ENCODE data around the gene RABL3.
"Not testable (repeated sequence)": the region's sequence is repeated elsewhere in the genome, so short reads cannot be mapped to it uniquely, and the experiment has no call there.

RABL3 gene

DNA sequence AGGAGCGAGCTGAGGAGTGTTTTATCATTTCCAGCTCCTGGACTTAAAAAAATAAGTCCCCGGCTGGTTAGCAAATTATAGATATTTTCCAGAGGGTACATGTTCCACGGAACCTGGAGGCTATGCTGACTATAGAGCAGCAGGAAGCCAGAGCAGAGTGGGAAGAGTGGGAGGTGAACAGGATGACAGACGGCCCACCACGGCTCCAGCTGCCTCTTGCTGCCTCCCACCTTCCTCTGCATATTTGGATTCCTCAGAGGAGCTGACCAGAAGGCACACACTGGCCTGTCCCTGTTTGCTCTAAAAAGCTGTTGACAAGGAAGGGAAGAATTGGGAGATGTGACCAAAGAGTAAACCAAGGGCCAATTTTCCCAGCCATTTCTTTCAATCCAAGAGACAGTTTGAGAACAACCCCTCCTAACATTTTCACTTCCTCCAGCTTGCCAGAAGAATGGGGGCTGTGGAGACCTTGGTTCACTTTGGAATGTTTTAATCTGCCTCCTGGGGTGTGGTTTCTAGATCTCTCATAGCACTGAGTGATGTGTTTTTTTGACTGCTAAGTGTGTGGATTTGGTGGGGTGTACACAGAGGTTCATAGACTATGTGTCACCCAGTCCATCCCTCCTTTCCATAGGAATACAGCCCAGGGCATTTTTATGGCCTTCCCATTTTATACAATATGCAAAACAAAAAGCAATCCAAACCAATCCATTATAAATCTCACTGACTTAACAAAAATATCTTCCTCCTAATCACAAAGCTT is 97.1 kb downstream of the RABL3 start:
- no peak for DNase-seq (ENCODE audit: low read depth in 1 of 2, low spot score in 1 of 2)
- in situ Hi-C loops (cut with HindIII; ENCODE audit: low pct_unique_long_range_greater_than_20kb, low sequenced_read_pairs): no loop called here
- no peak for TF ChIP-seq JUND (IDR thresholded peaks at IDR 0.05; ENCODE audit: low read depth)

DNA sequence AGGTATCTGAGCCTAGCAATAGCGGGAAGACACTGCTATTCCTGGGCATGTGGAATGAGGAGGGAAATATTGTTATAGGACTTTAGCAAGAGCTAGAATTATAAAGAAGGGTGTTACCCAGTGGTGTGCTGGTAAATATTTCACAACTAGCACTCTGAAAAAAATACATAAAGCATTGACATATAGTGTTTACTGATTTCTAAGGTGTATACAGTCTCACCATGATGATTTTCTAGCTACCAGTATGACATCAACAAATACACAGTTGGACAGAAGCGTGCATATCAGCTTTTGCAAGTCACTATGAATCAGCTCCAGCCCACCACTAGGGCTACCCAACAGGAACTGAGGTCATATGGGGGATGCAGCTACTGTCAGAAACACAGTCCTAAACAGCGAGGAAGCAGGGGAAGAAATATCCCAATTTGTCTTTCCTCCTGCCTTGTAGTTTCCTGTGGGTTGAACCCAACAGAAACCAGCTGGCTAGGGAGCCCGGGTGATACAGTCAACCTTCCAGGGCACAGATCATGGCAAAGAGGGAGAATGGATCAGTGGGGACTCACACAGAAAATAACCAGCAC is 99.9 kb downstream of the RABL3 start:
- in situ Hi-C loops (cut with HindIII; ENCODE audit: low pct_unique_long_range_greater_than_20kb, low sequenced_read_pairs): no loop called here
- no peak for TF ChIP-seq JUND (IDR thresholded peaks at IDR 0.05; ENCODE audit: low read depth)
- no peak for DNase-seq (ENCODE audit: low read depth in 1 of 2, low spot score in 1 of 2)

DNA sequence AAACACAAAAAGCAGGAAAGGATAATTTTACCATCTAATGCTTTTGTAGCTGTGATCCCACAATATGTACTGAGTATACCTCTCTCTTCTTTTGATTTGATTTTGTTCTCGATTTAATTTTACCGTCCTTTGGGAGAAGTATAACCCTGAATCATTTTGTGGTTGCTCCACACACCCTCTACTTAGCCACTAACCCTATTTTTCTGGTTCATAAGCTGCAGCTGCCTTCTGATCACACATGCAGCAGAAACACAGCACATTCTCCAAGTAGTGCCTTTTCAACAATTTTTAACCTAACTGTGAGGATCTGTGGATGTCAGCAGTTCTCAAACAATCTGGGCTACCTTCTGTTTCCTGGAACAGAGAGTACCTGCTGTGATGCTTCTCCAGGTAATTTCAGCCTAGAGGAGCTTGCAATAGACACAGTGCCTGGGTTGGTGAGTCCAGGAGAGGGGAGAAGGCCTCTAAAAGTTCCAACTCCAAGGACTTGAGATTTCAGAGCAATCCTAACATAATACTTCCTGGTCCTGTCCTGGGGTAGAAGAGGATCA is 100.5 kb downstream of the RABL3 start:
- in situ Hi-C loops (cut with HindIII; ENCODE audit: low pct_unique_long_range_greater_than_20kb, low sequenced_read_pairs): no loop called here
- DNase-seq (ENCODE audit: low read depth in 1 of 2, low spot score in 1 of 2): no peak
- no peak for TF ChIP-seq JUND (IDR thresholded peaks at IDR 0.05; ENCODE audit: low read depth)

DNA sequence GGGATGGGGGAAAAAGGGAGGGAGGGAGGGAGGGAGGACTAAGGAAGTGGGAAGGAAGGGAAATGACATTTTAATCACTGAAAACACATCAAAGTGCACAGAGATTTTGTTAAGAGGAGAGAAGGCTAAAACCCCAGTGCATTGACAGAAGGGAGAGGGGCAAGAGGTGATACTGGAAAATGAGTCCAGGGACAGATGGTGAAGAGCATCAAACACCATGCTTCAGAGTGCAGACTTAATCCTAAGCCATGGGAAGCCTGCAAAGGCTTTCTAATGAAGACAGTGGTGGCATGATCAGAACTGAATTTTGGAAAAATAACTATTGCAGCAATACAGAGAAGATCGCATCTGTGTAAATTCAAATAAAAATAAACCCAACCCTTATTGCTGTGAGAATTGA is 102.1 kb downstream of the RABL3 start:
- in situ Hi-C loops (cut with HindIII; ENCODE audit: low pct_unique_long_range_greater_than_20kb, low sequenced_read_pairs): no loop called here
- TF ChIP-seq JUND (IDR thresholded peaks at IDR 0.05; ENCODE audit: low read depth): no peak
- no peak for DNase-seq (ENCODE audit: low read depth in 1 of 2, low spot score in 1 of 2)

DNA sequence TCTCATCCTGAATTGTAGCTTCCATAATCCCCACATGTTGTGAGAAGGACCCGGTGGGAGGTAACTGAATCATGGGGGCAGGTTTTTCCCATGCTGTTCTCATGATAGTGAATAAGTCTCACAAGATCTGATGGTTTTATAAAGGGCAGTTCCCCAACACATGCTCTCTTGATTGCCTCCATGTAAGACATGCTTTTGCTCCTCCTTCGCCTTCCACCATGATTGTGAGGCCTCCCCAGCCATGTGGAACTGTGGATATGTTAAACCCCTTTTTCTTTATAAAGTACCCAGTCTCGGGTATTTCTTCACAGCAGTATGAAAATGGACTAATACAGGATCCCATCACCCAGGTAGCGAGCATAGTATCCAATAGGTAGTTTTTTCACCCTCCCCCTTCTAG is 103.5 kb downstream of the RABL3 start:
- in situ Hi-C loops (cut with HindIII; ENCODE audit: low pct_unique_long_range_greater_than_20kb, low sequenced_read_pairs); DNase-seq (ENCODE audit: low read depth in 1 of 2, low spot score in 1 of 2): not testable (repeated sequence)

DNA sequence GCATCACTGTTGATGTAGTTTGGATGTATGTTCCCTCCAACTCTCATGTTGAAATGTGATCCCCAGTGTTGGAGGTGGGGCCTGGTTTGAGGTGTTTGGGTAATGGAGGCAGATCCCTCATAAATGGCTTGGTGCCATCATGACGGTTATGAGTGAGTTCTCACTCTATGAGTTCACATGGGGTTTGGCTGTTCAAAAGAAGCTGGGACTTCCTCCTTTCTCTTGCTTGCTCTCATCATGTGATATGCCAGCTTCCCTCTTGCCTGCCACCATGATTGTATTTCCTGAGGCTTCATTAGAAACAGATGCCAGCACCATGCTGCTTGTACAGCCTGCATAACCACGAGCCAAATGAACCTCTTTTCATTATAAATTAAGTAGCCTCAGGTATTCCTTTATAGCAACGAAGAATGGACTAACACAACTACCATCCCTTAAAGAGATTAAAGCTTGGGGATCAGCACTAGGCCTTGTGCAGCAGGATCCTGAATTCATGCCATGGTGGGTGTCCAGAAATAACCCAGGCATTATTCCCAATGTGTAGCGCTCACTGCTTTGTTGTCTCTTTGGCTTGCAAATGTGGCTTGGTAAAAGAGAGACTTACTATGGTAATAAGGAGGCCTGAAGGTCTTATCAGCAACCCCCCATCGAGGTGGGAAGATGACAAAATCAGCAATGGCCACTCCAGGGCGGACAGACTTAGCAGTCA is 104.3 kb downstream of the RABL3 start:
- DNase-seq (ENCODE audit: low read depth in 1 of 2, low spot score in 1 of 2): no peak
- in situ Hi-C loops (cut with HindIII; ENCODE audit: low pct_unique_long_range_greater_than_20kb, low sequenced_read_pairs): no loop called here

DNA sequence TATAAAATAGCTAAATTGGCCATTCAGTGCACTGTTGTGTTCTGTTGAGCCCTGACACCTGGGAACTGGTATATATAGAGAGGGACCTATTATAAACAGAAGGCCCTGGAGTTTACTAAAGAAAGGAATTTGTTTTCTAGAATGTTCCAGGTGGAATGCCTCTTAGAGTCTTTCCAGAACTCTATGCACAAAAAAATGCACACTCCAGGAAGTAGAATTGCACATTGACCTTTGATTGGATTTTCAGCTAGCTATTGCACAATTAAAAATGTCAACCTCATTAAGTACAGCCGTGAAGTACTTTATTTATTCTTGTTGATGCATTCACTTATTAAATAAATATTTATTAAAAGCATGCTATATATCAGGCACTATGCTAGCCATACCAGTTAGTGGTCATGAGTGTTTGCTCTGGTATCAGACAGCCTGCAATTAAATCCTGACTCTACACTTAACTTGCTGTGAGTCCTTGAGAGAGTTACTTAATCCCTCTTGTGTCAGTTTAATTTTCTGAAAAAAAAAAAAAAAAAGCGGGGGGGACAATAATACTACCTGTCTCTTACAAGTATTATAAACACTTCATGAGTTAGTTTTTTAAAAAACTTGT is 105.4 kb downstream of the RABL3 start:
- no peak for TF ChIP-seq JUND (IDR thresholded peaks at IDR 0.05; ENCODE audit: low read depth)
- in situ Hi-C loops (cut with HindIII; ENCODE audit: low pct_unique_long_range_greater_than_20kb, low sequenced_read_pairs): no loop called here
- DNase-seq (ENCODE audit: low read depth in 1 of 2, low spot score in 1 of 2): no peak

More for the DNA sequence above, 104.3 kb downstream of the RABL3 start:
- no peak for TF ChIP-seq JUND (IDR thresholded peaks at IDR 0.05; ENCODE audit: low read depth)
